ENCODE data around the gene COA5. TPM values are rescaled to one million over a fixed set of nuclear protein-coding genes. Genes with fewer than 3 reads are reported as not detected.

The COA5 gene
- total RNA-seq, 1 experiment from 2014 or later: 18.6 TPM

DNA sequence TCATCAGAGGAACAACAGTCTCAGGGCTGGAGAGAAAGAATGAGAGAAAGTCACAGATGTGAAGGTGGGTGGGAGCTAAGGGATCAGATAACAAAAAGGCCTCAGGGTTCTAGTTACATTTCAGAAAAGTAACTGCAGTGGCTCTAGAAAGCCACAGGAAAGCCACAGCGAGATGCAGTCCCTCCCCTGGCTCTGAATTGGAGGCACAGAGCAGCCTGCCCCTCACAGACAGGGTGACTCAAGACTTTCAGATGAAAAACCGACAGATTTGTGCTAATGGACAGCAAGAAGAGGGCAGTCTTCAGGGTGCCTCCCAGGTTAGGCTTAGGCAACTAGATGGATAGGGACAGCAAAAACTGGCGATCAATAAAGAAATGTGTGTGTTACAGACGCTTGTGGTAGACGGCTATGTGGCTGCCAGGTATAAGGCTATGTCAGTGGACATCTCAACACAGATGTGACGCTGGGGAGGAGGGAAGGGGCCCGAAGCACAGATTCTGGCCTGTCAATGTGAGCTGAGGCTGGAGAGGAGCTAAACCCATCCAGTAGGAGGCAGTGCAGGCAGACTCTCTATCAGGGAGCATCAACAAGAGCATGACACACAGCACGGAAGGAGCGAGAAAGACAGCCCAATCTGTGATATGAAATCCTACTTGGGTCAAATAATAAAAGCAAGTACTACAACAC, 26.2 kb upstream of the COA5 start:
- H3K9me2 ChIP-seq (ENCODE audit: insufficient read depth): no peaks in the 10 kb centered on the region

GRCh38 chr2:98632351-98632750, 24.0 kb upstream of the COA5 start:
- ATAC-seq (no peak), DNase-seq (ENCODE audit: low read depth, low spot score) (no peak)
- H3K4me3 ChIP-seq (replicated peaks in 1 of 2; ENCODE audit: low read depth in 1 of 2, low read length in 2 of 2): no peak overlapping the region
- H3K4me1 ChIP-seq (ENCODE audit: control insufficient read depth in 1 of 2, insufficient read depth in 2 of 2, low read length in 2 of 2): no peaks in the 10 kb centered on the region
- H3K9me2 ChIP-seq (ENCODE audit: insufficient read depth): no peaks in the 10 kb centered on the region
- RAD21 ChIA-PET (ENCODE audit: low non-redundant PET in 1 of 2, low total read pairs in 2 of 2, uncharacterized antibody in 2 of 2, unreplicated experiment in 2 of 2): no interaction called here
- H3K9me3 ChIP-seq (ENCODE audit: control insufficient read depth in 1 of 2, insufficient read depth in 1 of 2, low read depth in 1 of 2, low read length in 2 of 2): no peaks in the 10 kb centered on the region
- no peaks in the 10 kb centered on the region for H3K36me3 ChIP-seq (ENCODE audit: control insufficient read depth in 1 of 2, insufficient read depth in 2 of 2, low read length in 2 of 2)
- no peaks in the 10 kb centered on the region for H3K27me3 ChIP-seq (ENCODE audit: insufficient read depth, low read length)
- POLR2A ChIA-PET: no interaction called here
- CTCF ChIA-PET: no interaction called here
- no peaks in the 10 kb centered on the region for H4K20me1 ChIP-seq (ENCODE audit: insufficient read depth)
- H3K9ac ChIP-seq (ENCODE audit: low read length): no peak overlapping the region
- no peak overlapping the region for H2AFZ ChIP-seq (ENCODE audit: low read depth, low read length, poor library complexity, severe bottlenecking)
- no peak overlapping the region for H3K27ac ChIP-seq (ENCODE audit: low read depth, low read length)
- no peaks in the 10 kb centered on the region for H3K79me2 ChIP-seq (ENCODE audit: insufficient read depth, low read length)
- H3K4me2 ChIP-seq (ENCODE audit: low read length): no peak overlapping the region
- BruUV-seq (replicated peaks): no TSS peak
- intact Hi-C loops (cut with micrococcal nuclease): no loop called here
- TF ChIP-seq CBX3 (IDR thresholded peaks at IDR 0.05; ENCODE audit: low read depth) (no peak), RAD21 (IDR thresholded peaks at IDR 0.05; ENCODE audit: low read depth) (no peak), SP1 (IDR thresholded peaks at IDR 0.05; ENCODE audit: low read depth) (no peak), ZFX (IDR thresholded peaks at IDR 0.05) (no peak), ELF1 (IDR thresholded peaks at IDR 0.05; ENCODE audit: borderline replicate concordance, low read depth) (no peak), JUND (IDR thresholded peaks at IDR 0.05) (no peak), TCF7L2 (IDR thresholded peaks at IDR 0.05; ENCODE audit: borderline replicate concordance, extremely low read depth, insufficient read depth, insufficient read length) (no peak), POLR2A (IDR thresholded peaks at IDR 0.05; ENCODE audit: borderline replicate concordance, extremely low read depth, insufficient read depth, insufficient read length) (no peak), CEBPB (IDR thresholded peaks at IDR 0.05; ENCODE audit: low read depth) (no peak), FOSL1 (IDR thresholded peaks at IDR 0.05; ENCODE audit: low read depth) (no peak)
- TF ChIP-seq, protein P1, sequence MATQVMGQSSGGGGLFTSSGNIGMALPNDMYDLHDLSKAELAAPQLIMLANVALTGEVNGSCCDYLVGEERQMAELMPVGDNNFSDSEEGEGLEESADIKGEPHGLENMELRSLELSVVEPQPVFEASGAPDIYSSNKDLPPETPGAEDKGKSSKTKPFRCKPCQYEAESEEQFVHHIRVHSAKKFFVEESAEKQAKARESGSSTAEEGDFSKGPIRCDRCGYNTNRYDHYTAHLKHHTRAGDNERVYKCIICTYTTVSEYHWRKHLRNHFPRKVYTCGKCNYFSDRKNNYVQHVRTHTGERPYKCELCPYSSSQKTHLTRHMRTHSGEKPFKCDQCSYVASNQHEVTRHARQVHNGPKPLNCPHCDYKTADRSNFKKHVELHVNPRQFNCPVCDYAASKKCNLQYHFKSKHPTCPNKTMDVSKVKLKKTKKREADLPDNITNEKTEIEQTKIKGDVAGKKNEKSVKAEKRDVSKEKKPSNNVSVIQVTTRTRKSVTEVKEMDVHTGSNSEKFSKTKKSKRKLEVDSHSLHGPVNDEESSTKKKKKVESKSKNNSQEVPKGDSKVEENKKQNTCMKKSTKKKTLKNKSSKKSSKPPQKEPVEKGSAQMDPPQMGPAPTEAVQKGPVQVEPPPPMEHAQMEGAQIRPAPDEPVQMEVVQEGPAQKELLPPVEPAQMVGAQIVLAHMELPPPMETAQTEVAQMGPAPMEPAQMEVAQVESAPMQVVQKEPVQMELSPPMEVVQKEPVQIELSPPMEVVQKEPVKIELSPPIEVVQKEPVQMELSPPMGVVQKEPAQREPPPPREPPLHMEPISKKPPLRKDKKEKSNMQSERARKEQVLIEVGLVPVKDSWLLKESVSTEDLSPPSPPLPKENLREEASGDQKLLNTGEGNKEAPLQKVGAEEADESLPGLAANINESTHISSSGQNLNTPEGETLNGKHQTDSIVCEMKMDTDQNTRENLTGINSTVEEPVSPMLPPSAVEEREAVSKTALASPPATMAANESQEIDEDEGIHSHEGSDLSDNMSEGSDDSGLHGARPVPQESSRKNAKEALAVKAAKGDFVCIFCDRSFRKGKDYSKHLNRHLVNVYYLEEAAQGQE (IDR thresholded peaks at IDR 0.05; ENCODE audit: low read depth): no peak

More for the DNA sequence above, 26.2 kb upstream of the COA5 start:
- ATAC-seq (peak; percentile 93), DNase-seq (ENCODE audit: low read depth, low spot score) (peak; percentile 7)
- Histone ChIP-seq H3K4me1 (ENCODE audit: control insufficient read depth in 1 of 2, insufficient read depth in 2 of 2, low read length in 2 of 2) (no peaks in the 10 kb centered on the region), H3K4me2 (ENCODE audit: low read length) (no peak overlapping the region), H3K27ac (ENCODE audit: low read depth, low read length) (no peak overlapping the region), H3K9me3 (ENCODE audit: control insufficient read depth in 1 of 2, insufficient read depth in 1 of 2, low read depth in 1 of 2, low read length in 2 of 2) (no peaks in the 10 kb centered on the region), H3K36me3 (ENCODE audit: control insufficient read depth in 1 of 2, insufficient read depth in 2 of 2, low read length in 2 of 2) (no peaks in the 10 kb centered on the region), H3K9ac (ENCODE audit: low read length) (no peak overlapping the region), H3K79me2 (ENCODE audit: insufficient read depth, low read length) (no peaks in the 10 kb centered on the region), H2AFZ (ENCODE audit: low read depth, low read length, poor library complexity, severe bottlenecking) (no peak overlapping the region), H3K27me3 (ENCODE audit: insufficient read depth, low read length) (no peaks in the 10 kb centered on the region), H4K20me1 (ENCODE audit: insufficient read depth) (no peaks in the 10 kb centered on the region), H3K4me3 (replicated peaks in 1 of 2; ENCODE audit: low read depth in 1 of 2, low read length in 2 of 2) (no peak overlapping the region)
- intact Hi-C loops (cut with micrococcal nuclease): no loop called here
- ChIA-PET POLR2A (no interaction called here), RAD21 (ENCODE audit: low non-redundant PET in 1 of 2, low total read pairs in 2 of 2, uncharacterized antibody in 2 of 2, unreplicated experiment in 2 of 2) (no interaction called here), CTCF (interaction anchor here (0.6 to 1.0 kb wide), 3 partner anchors 11 to 432 kb away, joined by 3 to 5 read pairs (median 4); no protein-coding TSS in a partner anchor)
- BruUV-seq (replicated peaks): no TSS peak
- TF ChIP-seq FOSL1 (IDR thresholded peaks at IDR 0.05; ENCODE audit: low read depth) (no peak), RAD21 (IDR thresholded peaks at IDR 0.05; ENCODE audit: low read depth) (peak; percentile 33), CTCF (IDR thresholded peaks at IDR 0.05 in 2 of 3, conservative IDR thresholded peaks at IDR 0.05 in 1 of 3; ENCODE audit: borderline replicate concordance in 1 of 3, insufficient read depth in 1 of 3, low read depth in 2 of 3, low read length in 2 of 3) (peak; percentile 11 to 66 (median 65); a peak in 5 of 6 replicates)

Measured in HCT116 (cell line).